ENCODE results near the gene CDK14. TPM values are rescaled to one million over a fixed set of nuclear protein-coding genes. Genes with fewer than 3 reads are reported as not detected.

CDK14 gene
- total and polyA plus RNA-seq, 2 donors (not counting 3 experiments of a cell fraction or from before 2014, with no cell fraction given) = 5.5 to 34.2 TPM

DNA sequence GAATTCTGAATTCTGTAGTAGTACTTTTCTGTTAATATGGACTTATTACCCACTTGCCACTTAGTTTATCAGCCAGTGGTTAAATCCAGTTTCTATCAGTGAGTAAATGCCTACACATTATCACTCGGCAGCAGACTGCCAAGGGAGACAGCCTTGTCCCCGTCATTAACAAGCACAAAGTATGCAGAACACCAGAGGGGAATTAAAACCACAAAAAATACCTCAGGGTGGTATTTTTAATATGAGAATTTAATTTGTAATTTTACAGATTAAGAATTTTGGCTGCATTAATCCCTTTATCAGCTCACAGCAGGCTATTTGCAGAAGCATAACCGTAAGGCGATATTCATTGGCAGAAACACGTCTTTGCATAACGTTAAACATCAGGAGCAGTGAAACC lies 518.1 kb downstream of the CDK14 start:
- Histone ChIP-seq H3K27me3 (ENCODE audit: control insufficient read depth in 2 of 2, insufficient read depth in 2 of 2, low read length in 2 of 2) (no peaks in the 10 kb centered on the region), H3K4me3 (replicated peaks in 1 of 3; ENCODE audit: insufficient read depth in 1 of 3, low read depth in 1 of 3, low read length in 3 of 3) (no peak overlapping the region), H3K36me3 (ENCODE audit: control insufficient read depth in 2 of 2, extremely low read depth in 1 of 2, insufficient read depth in 2 of 2, low read length in 2 of 2) (no peaks in the 10 kb centered on the region), H3K9me3 (replicated peaks; ENCODE audit: control insufficient read depth, insufficient read depth, low read length) (no peaks in the 10 kb centered on the region), H3K4me1 (ENCODE audit: control insufficient read depth, extremely low read depth, insufficient read depth, low read length) (no peaks in the 10 kb centered on the region), H2AFZ (ENCODE audit: low read depth, low read length) (no peak overlapping the region), H3K27ac (ENCODE audit: insufficient read depth, low read depth, low read length) (no peak overlapping the region), H3K79me2 (ENCODE audit: control insufficient read depth, insufficient read depth, low read length) (no peaks in the 10 kb centered on the region), H3K9me1 (replicated peaks; ENCODE audit: control insufficient read depth, extremely low read depth, insufficient read depth, low read length) (no peaks in the 10 kb centered on the region), H3K9ac (replicated peaks; ENCODE audit: extremely low read depth, insufficient read depth, low read length) (no peak overlapping the region), H4K20me1 (replicated peaks; ENCODE audit: control insufficient read depth, extremely low read depth, insufficient read depth, low read length) (no peaks in the 10 kb centered on the region), H3K4me2 (ENCODE audit: insufficient read depth, low read length) (no peak overlapping the region)
- DNase-seq (ENCODE audit: low read depth, low spot score) = no peak
- POLR2A ChIA-PET = no interaction called here
- intact Hi-C loops (cut with micrococcal nuclease) (no loop called here), dilution Hi-C loops (cut with MboI; ENCODE audit: extremely low pct_ligation_motif_present, low sequenced_read_pairs) (no loop called here)
- no TSS peak for BruUV-seq (replicated peaks)
- TF ChIP-seq POLR2A (IDR thresholded peaks at IDR 0.05; ENCODE audit: low read depth, low read length) = no peak
- no peak for TF ChIP-seq JUN (IDR thresholded peaks at IDR 0.05; ENCODE audit: borderline replicate concordance, insufficient read depth, insufficient read length, low read depth)
- no peak for TF ChIP-seq GATA2 (IDR thresholded peaks at IDR 0.05; ENCODE audit: insufficient read depth, insufficient read length, low read depth, low read length)
- TF ChIP-seq FOS (IDR thresholded peaks at IDR 0.05; ENCODE audit: borderline replicate concordance, insufficient read depth, low read length) = no peak
- TF ChIP-seq POLR2AphosphoS5 (IDR thresholded peaks at IDR 0.05; ENCODE audit: insufficient read depth, low read depth, low read length) = no peak
- no peak for TF ChIP-seq MYC (IDR thresholded peaks at IDR 0.05; ENCODE audit: low read depth, low read length)
- TF ChIP-seq EZH2 (IDR thresholded peaks at IDR 0.05; ENCODE audit: borderline replicate concordance, low read depth, low read length, severe bottlenecking) = no peak
- TF ChIP-seq, protein P1, sequence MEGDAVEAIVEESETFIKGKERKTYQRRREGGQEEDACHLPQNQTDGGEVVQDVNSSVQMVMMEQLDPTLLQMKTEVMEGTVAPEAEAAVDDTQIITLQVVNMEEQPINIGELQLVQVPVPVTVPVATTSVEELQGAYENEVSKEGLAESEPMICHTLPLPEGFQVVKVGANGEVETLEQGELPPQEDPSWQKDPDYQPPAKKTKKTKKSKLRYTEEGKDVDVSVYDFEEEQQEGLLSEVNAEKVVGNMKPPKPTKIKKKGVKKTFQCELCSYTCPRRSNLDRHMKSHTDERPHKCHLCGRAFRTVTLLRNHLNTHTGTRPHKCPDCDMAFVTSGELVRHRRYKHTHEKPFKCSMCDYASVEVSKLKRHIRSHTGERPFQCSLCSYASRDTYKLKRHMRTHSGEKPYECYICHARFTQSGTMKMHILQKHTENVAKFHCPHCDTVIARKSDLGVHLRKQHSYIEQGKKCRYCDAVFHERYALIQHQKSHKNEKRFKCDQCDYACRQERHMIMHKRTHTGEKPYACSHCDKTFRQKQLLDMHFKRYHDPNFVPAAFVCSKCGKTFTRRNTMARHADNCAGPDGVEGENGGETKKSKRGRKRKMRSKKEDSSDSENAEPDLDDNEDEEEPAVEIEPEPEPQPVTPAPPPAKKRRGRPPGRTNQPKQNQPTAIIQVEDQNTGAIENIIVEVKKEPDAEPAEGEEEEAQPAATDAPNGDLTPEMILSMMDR (IDR thresholded peaks at IDR 0.05; ENCODE audit: extremely low read depth in 1 of 2, insufficient read depth in 1 of 2, low read depth in 1 of 2, low read length in 2 of 2) = no peak
- TF ChIP-seq, protein P2, sequence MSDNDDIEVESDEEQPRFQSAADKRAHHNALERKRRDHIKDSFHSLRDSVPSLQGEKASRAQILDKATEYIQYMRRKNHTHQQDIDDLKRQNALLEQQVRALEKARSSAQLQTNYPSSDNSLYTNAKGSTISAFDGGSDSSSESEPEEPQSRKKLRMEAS (IDR thresholded peaks at IDR 0.05; ENCODE audit: insufficient read depth, insufficient read length) = no peak
- CTCF ChIA-PET = no interaction called here
- FAIRE-seq = no peak
